IMR-90 (cell line): Measurements from ENCODE around the gene CEACAM21. TPM values are rescaled to one million over a fixed set of nuclear protein-coding genes. Genes with fewer than 3 reads are reported as not detected.

Experiments
- ATAC-seq: fragments of 200-7000 bp; cut with Tn5 transposase; 2 replicates; pipeline ENCODE4 v1.9.1; 2020; ENCODE audit warnings: low read depth, mild to moderate bottlenecking, moderate library complexity
- BruUV-seq: library from RNA; stranded (reverse); fragments of 400-500 nt; replicated peaks from 2 replicates; lab custom pipeline; 2021; lab: Mats Ljungman, UMichigan
- CTCF ChIA-PET: fragments of 300-600 bp; formaldehyde crosslinking; extraction: SDS; loops from one replicate; lab custom pipeline; 2021; ENCODE audit warnings: antibody characterized with exemption; lab: Yijun Ruan, JAX
- POLR2A ChIA-PET: fragments of 300-600 bp; sonication (Branson Sonifier 250); formaldehyde crosslinking; loops from one replicate; lab custom pipeline; 2022; ENCODE audit warnings: antibody characterized with exemption; ENCODE audit not compliant: unreplicated experiment; lab: Charles Lee
- DNase-seq: peaks from one replicate; pipeline ENCODE4 v3.0.0; 2013
- H2AFZ ChIP-seq: replicated peaks from 2 replicates; pipeline ENCODE3; 2013; ENCODE audit warnings: low read length, mild to moderate bottlenecking; ENCODE audit not compliant: poor library complexity
- H2AK5ac ChIP-seq: 2 replicates; pipeline ENCODE4 v1.6.1; 2013; ENCODE audit warnings: low read depth, low read length, inconsistent platforms
- H2AK9ac ChIP-seq: replicated peaks from 2 replicates; pipeline ENCODE3; 2013; ENCODE audit warnings: mild to moderate bottlenecking, low read depth, low read length, moderate library complexity; ENCODE audit not compliant: poor library complexity
- H2BK120ac ChIP-seq: 2 replicates; pipeline ENCODE4 v1.6.1; 2013; ENCODE audit warnings: low read depth, low read length, inconsistent platforms
- H2BK15ac ChIP-seq: 3 replicates; pipeline ENCODE4 v1.6.1; 2013; ENCODE audit warnings: low read depth, low read length, inconsistent platforms
- H2BK20ac ChIP-seq: 2 replicates; pipeline ENCODE4 v1.6.1; 2013; ENCODE audit warnings: low read depth, mild to moderate bottlenecking, inconsistent platforms, low read length, moderate library complexity
- H2BK5ac ChIP-seq: 2 replicates; pipeline ENCODE4 v1.6.1; 2013; ENCODE audit warnings: mild to moderate bottlenecking, low read depth, low read length, inconsistent platforms; ENCODE audit not compliant: poor library complexity, severe bottlenecking
- H3K14ac ChIP-seq: replicated peaks from 2 replicates; pipeline ENCODE4 v1.6.1; 2013; ENCODE audit warnings: low read depth, low read length, inconsistent platforms
- H3K18ac ChIP-seq: 2 replicates; pipeline ENCODE4 v1.6.1; 2013; ENCODE audit warnings: low read depth, low read length, control low read depth
- H3K23ac ChIP-seq: 2 replicates; pipeline ENCODE4 v1.6.1; 2013; ENCODE audit warnings: low read depth, low read length, inconsistent platforms
- H3K27ac ChIP-seq: 2 replicates; pipeline ENCODE4 v1.5.1; 2013; ENCODE audit warnings: mild to moderate bottlenecking, control low read depth, low read length; ENCODE audit not compliant: insufficient read depth
- H3K27me3 ChIP-seq: 2 replicates; pipeline ENCODE4 v1.6.1; 2013; ENCODE audit warnings: low read length; ENCODE audit not compliant: control insufficient read depth, insufficient read depth
- H3K36me3 ChIP-seq: 2 replicates; pipeline ENCODE4 v1.6.1; 2013; ENCODE audit warnings: low read length, mixed read lengths; ENCODE audit not compliant: control insufficient read depth, insufficient read depth
- H3K4ac ChIP-seq: 2 replicates; pipeline ENCODE4 v1.6.1; 2013; ENCODE audit warnings: low read depth, low read length, inconsistent platforms
- H3K4me1 ChIP-seq: 2 replicates; pipeline ENCODE4 v1.6.1; 2013; ENCODE audit warnings: low read length, mixed read lengths; ENCODE audit not compliant: control insufficient read depth, insufficient read depth
- H3K4me2 ChIP-seq: 2 replicates; pipeline ENCODE4 v1.6.1; 2013; ENCODE audit warnings: low read depth, mild to moderate bottlenecking, control low read depth, low read length, moderate library complexity
- H3K4me3 ChIP-seq: 2 replicates; pipeline ENCODE4 v1.5.1; 2013; ENCODE audit warnings: low read depth, mild to moderate bottlenecking, control low read depth, low read length, moderate library complexity; ENCODE audit not compliant: insufficient read depth
- H3K56ac ChIP-seq: 2 replicates; pipeline ENCODE4 v1.6.1; 2013; ENCODE audit warnings: low read length, inconsistent platforms; ENCODE audit not compliant: insufficient read depth; ENCODE audit errors: extremely low read depth
- H3K79me1 ChIP-seq, 2 experiments: 2 replicates each; pipeline ENCODE4 v1.6.1; 2013; ENCODE audit warnings: low read length in 2 of 2, inconsistent platforms in 1 of 2, low read depth in 1 of 2
- H3K9ac ChIP-seq: 2 replicates; pipeline ENCODE4 v1.6.1; 2013; ENCODE audit warnings: low read depth, low read length, control low read depth
- H3K9me1 ChIP-seq: 2 replicates; pipeline ENCODE4 v1.6.1; 2013; ENCODE audit warnings: low read length, inconsistent platforms; ENCODE audit not compliant: insufficient read depth
- H3K9me3 ChIP-seq: 2 replicates; pipeline ENCODE4 v1.6.1; 2013; ENCODE audit warnings: low read length; ENCODE audit not compliant: control insufficient read depth, insufficient read depth
- H4K20me1 ChIP-seq: 2 replicates; pipeline ENCODE4 v1.6.1; 2013; ENCODE audit warnings: low read length, inconsistent platforms; ENCODE audit not compliant: insufficient read depth
- H4K5ac ChIP-seq: 2 replicates; pipeline ENCODE4 v1.6.1; 2013; ENCODE audit warnings: mild to moderate bottlenecking, low read depth, low read length, control low read depth
- H4K8ac ChIP-seq, 2 experiments: 2 replicates each; pipeline ENCODE4 v1.6.1; 2013; ENCODE audit warnings: low read depth in 2 of 2, low read length in 2 of 2, control low read depth in 1 of 2, inconsistent platforms in 1 of 2
- H4K91ac ChIP-seq: 2 replicates; pipeline ENCODE4 v1.6.1; 2013; ENCODE audit warnings: low read depth, low read length, inconsistent platforms; ENCODE audit not compliant: insufficient read depth
- BHLHE40 ChIP-seq: fragments of 150-350 bp; IDR thresholded peaks from 2 replicates; pipeline ENCODE4 v1.6.1; 2016; ENCODE audit warnings: mild to moderate bottlenecking, low read depth, low read length
- CEBPB ChIP-seq: IDR thresholded peaks from 2 replicates; pipeline ENCODE4 v1.6.1; 2012; ENCODE audit warnings: low read depth, low read length, improper control_type of control experiment
- CHD1 ChIP-seq: IDR thresholded peaks from 2 replicates; pipeline ENCODE4 v1.6.1; 2012; ENCODE audit warnings: low read depth, low read length, improper control_type of control experiment
- FOS ChIP-seq: fragments of 150-350 bp; IDR thresholded peaks from 2 replicates; pipeline ENCODE4 v1.6.1; 2016; ENCODE audit warnings: low read depth, low read length
- MAFK ChIP-seq: IDR thresholded peaks from 2 replicates; pipeline ENCODE4 v1.6.1; 2012; ENCODE audit warnings: low read depth, low read length, improper control_type of control experiment
- MAZ ChIP-seq: IDR thresholded peaks from 2 replicates; pipeline ENCODE4 v1.6.1; 2012; ENCODE audit warnings: low read depth, mild to moderate bottlenecking, low read length, improper control_type of control experiment, moderate library complexity, borderline replicate concordance
- MXI1 ChIP-seq: IDR thresholded peaks from 2 replicates; pipeline ENCODE4 v1.6.1; 2012; ENCODE audit warnings: low read depth, mild to moderate bottlenecking, low read length, moderate library complexity, borderline replicate concordance
- NFE2L2 ChIP-seq: fragments of 150-350 bp; IDR thresholded peaks from 2 replicates; pipeline ENCODE4 v1.6.1; 2016; ENCODE audit warnings: low read depth, mild to moderate bottlenecking, low read length
- POLR2A ChIP-seq: IDR thresholded peaks from 2 replicates; pipeline ENCODE4 v1.6.1; 2012; ENCODE audit warnings: mild to moderate bottlenecking, low read depth, low read length
- RAD21 ChIP-seq: IDR thresholded peaks from 2 replicates; pipeline ENCODE4 v1.6.1; 2012; ENCODE audit warnings: low read length, improper control_type of control experiment
- RCOR1 ChIP-seq: IDR thresholded peaks from 2 replicates; pipeline ENCODE4 v1.6.1; 2012; ENCODE audit warnings: mild to moderate bottlenecking, low read length, improper control_type of control experiment; ENCODE audit not compliant: insufficient replicate concordance
- RFX5 ChIP-seq: IDR thresholded peaks from 2 replicates; pipeline ENCODE4 v1.8.0; 2012; ENCODE audit warnings: low read depth, mild to moderate bottlenecking, low read length, moderate library complexity
- SMC3 ChIP-seq: fragments of 150-350 bp; IDR thresholded peaks from 2 replicates; pipeline ENCODE4 v1.6.1; 2016; ENCODE audit warnings: low read depth, mild to moderate bottlenecking, antibody characterized with exemption, low read length, moderate library complexity
- dilution Hi-C: fragments of 300-500 bp; cut with HindIII; formaldehyde crosslinking; loops from one replicate; pipeline ENCODE4 v1.14.3; 2018; ENCODE audit warnings: low sequenced_read_pairs; ENCODE audit not compliant: unreplicated experiment
- in situ Hi-C: fragments of 300-500 bp; cut with MboI; formaldehyde crosslinking; loops from 3 replicates; pipeline ENCODE4 v1.14.3; 2019; ENCODE audit warnings: low sequenced_read_pairs, inconsistent platforms, mixed read lengths
- intact Hi-C: fragments of 100-400 bp; cut with micrococcal nuclease; formaldehyde crosslinking; loops from 2 replicates; pipeline ENCODE4 v1.10.0; 2022
- polyA plus RNA-seq, 3 experiments: library from polyadenylated mRNA; depleted of rRNA; stranded (reverse); fragments of >200 nt; gene quantifications; 2 replicates each; pipeline ENCODE4 v1.2.3, GENCODE V29; 2012; ENCODE audit warnings: low replicate concordance in 1 of 3
- total RNA-seq: library from RNA; depleted of rRNA; stranded (reverse); fragments of >200 nt; gene quantifications from 2 replicates; pipeline ENCODE4 v1.2.3, GENCODE V29; 2012
- TF ChIP-seq, protein P1 (sequence below): fragments of 150-350 bp; IDR thresholded peaks from 2 replicates; pipeline ENCODE4 v1.6.1; 2016; ENCODE audit warnings: low read depth, mild to moderate bottlenecking, low read length, moderate library complexity, borderline replicate concordance
- TF ChIP-seq, protein P2 (sequence below): conservative IDR thresholded peaks from 2 replicates; pipeline ENCODE4 v1.5.1; 2012; ENCODE audit warnings: mild to moderate bottlenecking, low read depth, low read length, improper control_type of control experiment
- TF ChIP-seq, protein P3 (sequence below): fragments of 150-350 bp; IDR thresholded peaks from 2 replicates; pipeline ENCODE4 v1.6.1; 2017; ENCODE audit warnings: mild to moderate bottlenecking, antibody characterized with exemption, low read length, low read depth

The CEACAM21 gene
- total and polyA plus RNA-seq, 2 of the 4 experiments (the other 2 are of a cell fraction) = not detected

DNA sequence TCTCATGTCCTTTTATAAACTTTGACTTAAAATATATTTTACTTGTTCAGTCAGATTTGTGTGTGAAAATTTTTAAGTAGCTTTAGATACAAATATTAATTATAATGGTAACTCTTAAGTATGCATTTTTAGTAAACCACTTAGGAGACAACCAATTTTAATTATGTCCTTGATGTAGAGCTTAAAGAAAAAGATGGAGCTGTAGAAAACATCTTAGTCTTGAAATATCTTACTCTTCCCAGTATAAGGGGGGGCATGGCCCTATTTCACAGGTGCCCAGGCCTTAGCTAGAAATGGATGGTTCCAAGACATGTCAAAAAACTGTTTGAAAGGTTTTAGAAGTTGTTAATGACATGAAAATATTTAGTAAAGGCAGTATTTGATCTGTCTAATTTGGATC, 43.4 kb upstream of the CEACAM21 start:
- H3K79me1 ChIP-seq = no peaks in the 10 kb centered on the region
- dilution Hi-C loops = no loop called here
- H3K14ac ChIP-seq = no peak overlapping the region
- in situ Hi-C loops = no loop called here
- intact Hi-C loops = no loop called here
- no peak overlapping the region for H3K56ac ChIP-seq
- no peak overlapping the region for H2AK9ac ChIP-seq
- POLR2A ChIA-PET = no interaction called here
- H4K8ac ChIP-seq = no peak overlapping the region
- H3K4ac ChIP-seq = no peak overlapping the region
- no peak overlapping the region for H3K4me3 ChIP-seq
- no peak overlapping the region for H2AK5ac ChIP-seq
- no peak overlapping the region for H3K23ac ChIP-seq
- no peak overlapping the region for H2BK15ac ChIP-seq
- H3K9ac ChIP-seq = no peak overlapping the region
- CTCF ChIA-PET = no interaction called here
- no TSS peak for BruUV-seq
- ATAC-seq (no peak), DNase-seq (no peak)
- H2BK120ac ChIP-seq = no peak overlapping the region
- H3K27ac ChIP-seq = no peak overlapping the region
- H3K9me1 ChIP-seq = no peaks in the 10 kb centered on the region
- no peak overlapping the region for H3K18ac ChIP-seq
- no peak overlapping the region for H4K5ac ChIP-seq
- no peak overlapping the region for H2BK20ac ChIP-seq
- H3K9me3 ChIP-seq = peaks cover 3% of the 10 kb centered on the region; the same call in 1 of the 2 replicates
- H2BK5ac ChIP-seq = no peak overlapping the region
- no peaks in the 10 kb centered on the region for H4K20me1 ChIP-seq
- TF ChIP-seq POLR2A = no peak
- TF ChIP-seq SMC3 = no peak
- no peak for TF ChIP-seq CEBPB
- no peak for TF ChIP-seq RAD21
- TF ChIP-seq FOS = no peak
- TF ChIP-seq MAZ = no peak
- TF ChIP-seq CHD1 = no peak
- TF ChIP-seq, protein P1, sequence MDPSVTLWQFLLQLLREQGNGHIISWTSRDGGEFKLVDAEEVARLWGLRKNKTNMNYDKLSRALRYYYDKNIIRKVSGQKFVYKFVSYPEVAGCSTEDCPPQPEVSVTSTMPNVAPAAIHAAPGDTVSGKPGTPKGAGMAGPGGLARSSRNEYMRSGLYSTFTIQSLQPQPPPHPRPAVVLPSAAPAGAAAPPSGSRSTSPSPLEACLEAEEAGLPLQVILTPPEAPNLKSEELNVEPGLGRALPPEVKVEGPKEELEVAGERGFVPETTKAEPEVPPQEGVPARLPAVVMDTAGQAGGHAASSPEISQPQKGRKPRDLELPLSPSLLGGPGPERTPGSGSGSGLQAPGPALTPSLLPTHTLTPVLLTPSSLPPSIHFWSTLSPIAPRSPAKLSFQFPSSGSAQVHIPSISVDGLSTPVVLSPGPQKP = no peak
- no peak for TF ChIP-seq BHLHE40
- no peak for TF ChIP-seq MAFK
- no peak for TF ChIP-seq MXI1
- TF ChIP-seq NFE2L2 = no peak
- TF ChIP-seq RCOR1 = no peak
- no peak for TF ChIP-seq RFX5
- TF ChIP-seq, protein P2, sequence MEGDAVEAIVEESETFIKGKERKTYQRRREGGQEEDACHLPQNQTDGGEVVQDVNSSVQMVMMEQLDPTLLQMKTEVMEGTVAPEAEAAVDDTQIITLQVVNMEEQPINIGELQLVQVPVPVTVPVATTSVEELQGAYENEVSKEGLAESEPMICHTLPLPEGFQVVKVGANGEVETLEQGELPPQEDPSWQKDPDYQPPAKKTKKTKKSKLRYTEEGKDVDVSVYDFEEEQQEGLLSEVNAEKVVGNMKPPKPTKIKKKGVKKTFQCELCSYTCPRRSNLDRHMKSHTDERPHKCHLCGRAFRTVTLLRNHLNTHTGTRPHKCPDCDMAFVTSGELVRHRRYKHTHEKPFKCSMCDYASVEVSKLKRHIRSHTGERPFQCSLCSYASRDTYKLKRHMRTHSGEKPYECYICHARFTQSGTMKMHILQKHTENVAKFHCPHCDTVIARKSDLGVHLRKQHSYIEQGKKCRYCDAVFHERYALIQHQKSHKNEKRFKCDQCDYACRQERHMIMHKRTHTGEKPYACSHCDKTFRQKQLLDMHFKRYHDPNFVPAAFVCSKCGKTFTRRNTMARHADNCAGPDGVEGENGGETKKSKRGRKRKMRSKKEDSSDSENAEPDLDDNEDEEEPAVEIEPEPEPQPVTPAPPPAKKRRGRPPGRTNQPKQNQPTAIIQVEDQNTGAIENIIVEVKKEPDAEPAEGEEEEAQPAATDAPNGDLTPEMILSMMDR = no peak
- TF ChIP-seq, protein P3, sequence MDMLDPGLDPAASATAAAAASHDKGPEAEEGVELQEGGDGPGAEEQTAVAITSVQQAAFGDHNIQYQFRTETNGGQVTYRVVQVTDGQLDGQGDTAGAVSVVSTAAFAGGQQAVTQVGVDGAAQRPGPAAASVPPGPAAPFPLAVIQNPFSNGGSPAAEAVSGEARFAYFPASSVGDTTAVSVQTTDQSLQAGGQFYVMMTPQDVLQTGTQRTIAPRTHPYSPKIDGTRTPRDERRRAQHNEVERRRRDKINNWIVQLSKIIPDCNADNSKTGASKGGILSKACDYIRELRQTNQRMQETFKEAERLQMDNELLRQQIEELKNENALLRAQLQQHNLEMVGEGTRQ = no peak
- no peaks in the 10 kb centered on the region for H3K4me1 ChIP-seq
- no peak overlapping the region for H3K4me2 ChIP-seq
- peaks cover 10% of the 10 kb centered on the region for H3K27me3 ChIP-seq
- H3K36me3 ChIP-seq = no peaks in the 10 kb centered on the region
- H4K91ac ChIP-seq = no peak overlapping the region
- no peak overlapping the region for H2AFZ ChIP-seq
